Mesendoderm (in vitro differentiated cells): ENCODE measurements around the gene PLK3.

Source experiments
- DNase-seq: peaks from one replicate; pipeline ENCODE4 v3.0.0; 2013
- H2AK5ac ChIP-seq: 2 replicates; pipeline ENCODE4 v1.6.1; 2013; ENCODE audit warnings: low read length, inconsistent platforms
- H2BK120ac ChIP-seq: 2 replicates; pipeline ENCODE4 v1.6.1; 2013; ENCODE audit warnings: low read depth, mild to moderate bottlenecking, low read length, moderate library complexity, mixed read lengths
- H2BK15ac ChIP-seq: replicated peaks from 2 replicates; pipeline ENCODE4 v1.6.1; 2013; ENCODE audit warnings: low read depth, mild to moderate bottlenecking, moderate library complexity
- H2BK5ac ChIP-seq: 2 replicates; pipeline ENCODE4 v1.6.1; 2013; ENCODE audit warnings: low read length, inconsistent platforms
- H3K18ac ChIP-seq: 2 replicates; pipeline ENCODE4 v1.6.1; 2013; ENCODE audit warnings: mild to moderate bottlenecking, low read length, mixed read lengths
- H3K23ac ChIP-seq: one replicate; pipeline ENCODE4 v1.6.1; 2013; ENCODE audit warnings: low read length
- H3K27ac ChIP-seq: 2 replicates; pipeline ENCODE4 v1.5.1; 2013; ENCODE audit warnings: low read depth, mild to moderate bottlenecking, inconsistent platforms, low read length, moderate library complexity
- H3K27me3 ChIP-seq: 2 replicates; pipeline ENCODE4 v1.6.1; 2013; ENCODE audit warnings: low read length, control low read depth, mild to moderate bottlenecking, inconsistent platforms; ENCODE audit not compliant: insufficient read depth, poor library complexity
- H3K36me3 ChIP-seq: 2 replicates; pipeline ENCODE4 v1.6.1; 2013; ENCODE audit warnings: low read length, inconsistent platforms; ENCODE audit not compliant: control insufficient read depth, insufficient read depth
- H3K4ac ChIP-seq: one replicate; pipeline ENCODE4 v1.6.1; 2013; ENCODE audit warnings: low read depth, mild to moderate bottlenecking, low read length, moderate library complexity
- H3K4me1 ChIP-seq: 2 replicates; pipeline ENCODE4 v1.6.1; 2013; ENCODE audit warnings: low read depth, low read length, inconsistent platforms; ENCODE audit not compliant: control insufficient read depth
- H3K4me2 ChIP-seq: 2 replicates; pipeline ENCODE4 v1.6.1; 2013; ENCODE audit warnings: low read length
- H3K4me3 ChIP-seq: 2 replicates; pipeline ENCODE4 v1.5.1; 2013; ENCODE audit warnings: mild to moderate bottlenecking, low read length
- H3K56ac ChIP-seq: one replicate; pipeline ENCODE4 v1.6.1; 2013; ENCODE audit warnings: low read length
- H3K79me1 ChIP-seq: 2 replicates; pipeline ENCODE4 v1.6.1; 2013; ENCODE audit warnings: low read length, inconsistent platforms
- H3K79me2 ChIP-seq: 2 replicates; pipeline ENCODE4 v1.6.1; 2013; ENCODE audit warnings: mild to moderate bottlenecking, low read length; ENCODE audit not compliant: control insufficient read depth, insufficient read depth
- H3K9ac ChIP-seq: 2 replicates; pipeline ENCODE4 v1.6.1; 2013; ENCODE audit warnings: low read length, inconsistent platforms
- H4K5ac ChIP-seq: one replicate; pipeline ENCODE4 v1.6.1; 2013; ENCODE audit warnings: low read length
- H4K8ac ChIP-seq: one replicate; pipeline ENCODE4 v1.6.1; 2013; ENCODE audit warnings: low read depth, mild to moderate bottlenecking, control low read depth, low read length, moderate library complexity
- WGBS: extraction: QIAGEN DNeasy Blood & Tissue Kit; methylation state at CpG from one replicate; pipeline ENCODE4 v1.1.7; 2013; ENCODE audit warnings: low lambda C conversion rate, missing lambda C conversion rate; ENCODE audit not compliant: insufficient coverage; ENCODE audit errors: extremely low coverage; 5-methylcytosine and 5-hydroxymethylcytosine counted together

Gene PLK3

GRCh38 chr1:44785501-44786137 lies 14.6 kb upstream of the PLK3 start:
- H4K5ac ChIP-seq: no peak overlapping the region
- no peak overlapping the region for H3K27ac ChIP-seq
- DNase-seq: no peak
- no peak overlapping the region for H3K4ac ChIP-seq
- H3K4me3 ChIP-seq: no peak overlapping the region
- H3K4me2 ChIP-seq: no peak overlapping the region
- no peak overlapping the region for H4K8ac ChIP-seq
- H3K4me1 ChIP-seq: peaks cover 5% of the 10 kb centered on the region
- no peak overlapping the region for H2AK5ac ChIP-seq
- no peaks in the 10 kb centered on the region for H3K79me2 ChIP-seq
- H3K18ac ChIP-seq: no peak overlapping the region
- peak overlapping the region; percentile 68 for H3K56ac ChIP-seq
- no peak overlapping the region for H2BK120ac ChIP-seq
- H3K36me3 ChIP-seq: no peaks in the 10 kb centered on the region
- H3K9ac ChIP-seq: peak overlapping the region; percentile 48
- no peak overlapping the region for H2BK5ac ChIP-seq
- no CpG with 5 or more reads among the region's 11 CpGs for WGBS
- H2BK15ac ChIP-seq: no peak overlapping the region
- no peaks in the 10 kb centered on the region for H3K27me3 ChIP-seq
- H3K23ac ChIP-seq: no peak overlapping the region
- H3K79me1 ChIP-seq: no peaks in the 10 kb centered on the region

GRCh38 chr1:44786138-44786840 lies 13.9 kb upstream of the PLK3 start:
- Histone ChIP-seq H3K9ac (peak overlapping the region; percentile 73), H3K56ac (peak overlapping the region; percentile 94), H3K4me3 (peak overlapping the region; percentile 24), H3K36me3 (no peaks in the 10 kb centered on the region), H3K27ac (no peak overlapping the region), H4K5ac (no peak overlapping the region), H3K23ac (no peak overlapping the region), H4K8ac (no peak overlapping the region), H3K4me1 (peaks cover 5% of the 10 kb centered on the region), H3K79me1 (no peaks in the 10 kb centered on the region), H3K27me3 (no peaks in the 10 kb centered on the region), H3K79me2 (no peaks in the 10 kb centered on the region), H3K4ac (no peak overlapping the region), H3K18ac (no peak overlapping the region), H2AK5ac (no peak overlapping the region), H3K4me2 (peak overlapping the region; percentile 91), H2BK5ac (no peak overlapping the region), H2BK120ac (no peak overlapping the region), H2BK15ac (no peak overlapping the region)
- no CpG with 5 or more reads among the region's 49 CpGs for WGBS
- DNase-seq: peak; percentile 84

- H3K56ac ChIP-seq: peak overlapping the region; percentile 94
- DNase-seq: no peak
- H2BK120ac ChIP-seq: no peak overlapping the region
- peaks cover 5% of the 10 kb centered on the region for H3K4me1 ChIP-seq
- H3K18ac ChIP-seq: no peak overlapping the region
- no peaks in the 10 kb centered on the region for H3K27me3 ChIP-seq
- no peak overlapping the region for H3K4me3 ChIP-seq
- no peak overlapping the region for H3K23ac ChIP-seq
- H3K36me3 ChIP-seq: no peaks in the 10 kb centered on the region
- H3K79me1 ChIP-seq: no peaks in the 10 kb centered on the region
- H3K4ac ChIP-seq: no peak overlapping the region
- no peak overlapping the region for H2BK5ac ChIP-seq
- no peak overlapping the region for H2BK15ac ChIP-seq
- WGBS: no CpG with 5 or more reads among the region's 9 CpGs
- no peak overlapping the region for H2AK5ac ChIP-seq
- no peak overlapping the region for H4K5ac ChIP-seq
- H3K79me2 ChIP-seq: no peaks in the 10 kb centered on the region
- no peak overlapping the region for H4K8ac ChIP-seq
- peak overlapping the region; percentile 91 for H3K4me2 ChIP-seq
- H3K27ac ChIP-seq: no peak overlapping the region
- H3K9ac ChIP-seq: peak overlapping the region; percentile 73
Observed at GRCh38 chr1:44786841-44787426, 13.2 kb upstream of the PLK3 start.

- Histone ChIP-seq H4K8ac (no peak overlapping the region), H3K36me3 (no peaks in the 10 kb centered on the region), H3K79me2 (no peaks in the 10 kb centered on the region), H3K27me3 (no peaks in the 10 kb centered on the region), H3K18ac (no peak overlapping the region), H3K9ac (no peak overlapping the region), H3K56ac (peak overlapping the region; percentile 22), H3K27ac (no peak overlapping the region), H3K23ac (no peak overlapping the region), H2BK120ac (no peak overlapping the region), H2BK15ac (no peak overlapping the region), H3K4me3 (no peak overlapping the region), H4K5ac (no peak overlapping the region), H2AK5ac (no peak overlapping the region), H3K79me1 (no peaks in the 10 kb centered on the region), H3K4me1 (peaks cover 5% of the 10 kb centered on the region), H2BK5ac (no peak overlapping the region), H3K4me2 (no peak overlapping the region), H3K4ac (no peak overlapping the region)
- no CpG with 5 or more reads among the region's 10 CpGs for whole genome bisulfite sequencing
- no peak for DNase-seq
Observed at GRCh38 chr1:44787506-44787905, 12.7 kb upstream of the PLK3 start.

GRCh38 chr1:44788120-44788860 lies 11.9 kb upstream of the PLK3 start, which contains the start of gene BEST4:
BEST4 (minus strand) TSS chr1:44788170; CDS start chr1:44787705, 465 bp downstream.
- Histone ChIP-seq H3K27ac (no peak within 1 kb of the TSS), H3K4me1 (peaks cover 7% of the 10 kb centered on the region), H3K9ac (no peak within 1 kb of the TSS), H3K4ac (no peak within 1 kb of the TSS), H3K4me2 (no peak within 1 kb of the TSS), H2BK15ac (no peak within 1 kb of the TSS), H4K8ac (no peak within 1 kb of the TSS), H3K23ac (no peak within 1 kb of the TSS), H3K18ac (no peak within 1 kb of the TSS), H3K36me3 (no peaks in the 10 kb centered on the region), H4K5ac (no peak within 1 kb of the TSS), H2BK120ac (no peak within 1 kb of the TSS), H3K27me3 (no peaks in the 10 kb centered on the region), H3K79me1 (no peaks in the 10 kb centered on the region), H2AK5ac (no peak within 1 kb of the TSS), H3K79me2 (no peaks in the 10 kb centered on the region), H3K4me3 (no peak within 1 kb of the TSS), H3K56ac (peak within 1 kb of the TSS; percentile 22), H2BK5ac (no peak within 1 kb of the TSS)
- WGBS: no CpG with 5 or more reads among the region's 9 CpGs
- DNase-seq: no peak
